NCI-H2227 (cell line): ENCODE measurements around the gene BATF2.

Experiments used
- DNase-seq: peaks from one replicate; lab custom pipeline; 2025; ENCODE audit not compliant: unreplicated experiment; lab: John Stamatoyannopoulos, UW

BATF2 gene

DNA sequence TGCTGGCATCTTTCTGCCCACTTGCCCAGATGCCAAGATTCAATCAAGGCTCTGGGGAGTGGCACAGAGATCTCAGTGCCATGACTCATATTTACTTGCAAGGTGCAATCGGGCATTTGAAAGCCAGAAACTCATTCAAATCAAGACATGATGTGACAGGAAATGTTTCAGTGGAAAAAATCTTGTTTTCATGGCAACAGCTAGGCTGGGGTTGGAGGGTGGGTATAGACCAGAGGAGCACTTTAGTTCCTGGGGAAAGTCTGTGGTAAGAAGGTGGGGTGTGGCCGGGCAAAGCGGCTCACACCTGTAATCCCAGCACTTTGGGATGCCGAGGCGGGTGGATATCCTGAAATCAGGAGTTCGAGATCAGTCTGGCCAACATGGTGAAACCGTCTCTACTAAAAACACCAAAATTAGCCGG is 26.0 kb downstream of the BATF2 start:
- no peak for DNase-seq

DNA sequence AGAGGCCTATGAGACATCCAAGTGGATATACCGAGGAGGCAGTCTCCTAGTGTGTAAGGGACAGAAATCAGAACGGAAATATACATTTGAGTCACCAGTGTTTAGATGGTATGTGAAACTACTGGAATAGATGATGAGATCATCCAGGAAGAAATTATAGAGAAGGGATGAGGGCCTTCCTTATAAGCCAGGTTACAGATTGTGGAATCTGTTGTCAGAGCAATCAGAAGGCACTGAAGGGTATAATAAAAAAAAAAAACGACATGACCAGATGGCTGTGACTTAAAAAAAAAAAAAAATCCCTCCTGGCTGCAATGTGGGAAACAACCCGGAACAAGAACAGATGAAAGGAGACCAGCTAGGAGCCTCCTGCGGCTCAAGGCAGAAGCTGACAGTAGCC is 27.6 kb downstream of the BATF2 start:
- DNase-seq, result peak; percentile 66

DNA sequence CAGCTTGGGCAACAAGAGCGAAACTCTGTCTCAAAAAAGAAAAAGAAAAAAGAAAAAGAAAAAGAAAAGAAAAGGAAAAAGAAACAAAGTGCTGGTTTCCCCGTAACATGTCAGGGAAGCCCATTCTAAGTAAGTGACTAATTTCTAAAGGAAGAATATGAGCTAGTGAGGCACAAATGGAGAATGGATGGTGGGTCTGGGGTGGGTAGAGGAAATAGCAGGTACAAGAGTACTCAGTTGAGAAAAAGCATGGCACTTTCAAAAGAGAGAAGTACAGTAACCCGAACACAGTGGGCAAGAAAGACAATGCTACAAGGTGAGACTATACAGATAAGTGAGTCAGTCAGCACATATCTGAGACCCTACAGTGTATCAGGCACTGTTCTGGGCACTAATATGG is 29.4 kb downstream of the BATF2 start:
- no peak for DNase-seq

DNA sequence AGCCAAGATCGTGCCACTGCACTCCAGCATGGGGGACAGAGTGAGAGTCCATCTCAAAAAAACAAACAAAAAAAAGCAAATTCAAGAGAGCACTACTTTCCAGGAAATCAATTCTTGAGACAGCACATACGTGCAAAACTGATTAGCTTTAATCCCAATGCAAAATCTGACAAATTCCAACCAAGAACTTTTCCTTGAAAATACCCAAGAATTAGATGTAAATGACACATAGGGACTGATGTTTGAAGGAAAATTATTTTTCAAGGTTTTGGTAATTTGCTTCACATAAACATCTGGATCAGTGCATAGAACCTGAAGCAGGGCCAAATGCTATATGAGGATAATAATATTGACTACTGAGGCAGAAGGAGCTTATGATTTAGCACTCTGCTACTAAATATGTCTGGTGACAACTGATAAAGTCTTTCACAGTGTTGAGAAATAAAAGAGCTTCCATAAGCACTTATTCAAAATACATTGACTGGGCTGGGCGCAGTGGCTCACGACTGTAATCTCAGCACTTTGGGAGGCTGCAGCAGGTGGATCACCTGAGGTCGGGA is 33.6 kb downstream of the BATF2 start:
- DNase-seq, result no peak

DNA sequence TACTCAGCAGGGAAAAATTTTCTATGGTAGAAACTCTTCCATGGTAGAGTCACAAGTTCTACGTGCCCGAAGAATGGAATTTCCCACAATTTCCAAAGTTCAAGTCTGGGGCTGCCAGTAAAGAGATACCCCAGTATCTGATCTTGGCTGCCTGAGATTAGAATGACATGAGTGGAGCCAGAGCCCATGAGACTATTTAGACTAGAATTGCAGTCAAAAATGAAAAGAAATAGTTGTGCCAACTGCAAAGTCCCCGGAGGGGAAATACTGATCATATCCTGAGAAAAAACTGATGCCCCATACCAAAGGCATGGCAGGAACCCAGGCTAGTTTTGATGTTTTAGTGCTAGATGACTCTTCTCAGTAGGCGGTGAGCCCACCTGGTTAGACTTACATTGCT is 36.1 kb downstream of the BATF2 start:
- no peak for DNase-seq

DNA sequence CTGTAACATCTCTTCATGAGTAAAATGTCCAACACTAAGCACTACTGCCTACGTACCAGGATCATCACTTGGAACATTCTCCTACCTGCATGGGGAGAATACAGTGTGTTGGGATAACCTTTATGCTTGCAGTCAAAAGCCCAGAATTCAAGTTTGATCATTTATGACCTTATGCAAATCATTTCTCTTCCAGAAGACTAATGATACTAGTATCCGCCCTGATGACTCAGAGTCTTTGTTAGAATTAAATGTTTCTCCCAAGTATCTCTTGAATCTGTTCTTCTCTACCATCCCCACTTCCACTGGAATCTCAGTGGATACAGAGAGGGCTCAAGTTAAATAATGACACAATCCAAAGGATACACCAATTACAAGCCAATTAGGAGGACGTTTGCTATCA is 37.3 kb downstream of the BATF2 start:
- DNase-seq, result no peak

- DNase-seq, result no peak
Measured at GRCh38 chr11:64954201-64954600, 42.6 kb downstream of the BATF2 start.

GRCh38 chr11:64951529-64951928 is 45.2 kb downstream of the BATF2 start:
- no peak for DNase-seq

DNA sequence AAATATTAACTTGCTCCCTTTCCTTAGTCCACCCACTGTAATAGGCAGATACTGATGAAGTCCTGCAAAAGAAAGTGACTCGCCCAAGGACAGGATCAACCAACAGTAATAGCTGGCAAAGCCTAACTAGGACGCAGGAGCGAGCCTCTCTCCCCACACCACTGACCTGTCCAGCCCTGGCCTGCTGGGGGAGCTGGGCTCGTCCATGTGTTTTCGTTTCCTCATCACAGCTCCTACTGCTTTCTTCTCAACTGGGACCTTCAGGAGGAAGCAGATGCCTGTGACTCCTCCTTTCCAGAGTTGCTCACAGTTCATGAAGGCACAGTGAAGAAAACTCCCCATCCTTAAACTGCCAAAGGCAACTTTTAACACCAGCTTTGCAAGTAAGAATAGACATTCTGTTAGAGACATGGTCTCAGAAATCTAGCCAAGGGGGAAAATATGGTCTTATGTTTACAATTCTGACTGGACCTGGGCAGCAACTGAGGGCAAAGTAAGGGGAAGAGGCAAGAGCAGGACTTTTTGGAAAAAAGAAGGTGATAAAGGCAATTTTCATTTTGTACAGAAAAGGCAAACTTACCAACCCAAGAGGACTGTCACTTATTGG is 49.5 kb downstream of the BATF2 start:
- no peak for DNase-seq
